Left renal cortex interstitium (tissue), 4 donors: ENCODE data around the gene CLCN2. TPM values are rescaled to one million over a fixed set of nuclear protein-coding genes. Genes with fewer than 3 reads are reported as not detected.

Experiments
- DNase-seq, 4 donors: peaks; one replicate each; pipeline ENCODE4 v3.0.0-alpha.2; 2013; ENCODE audit warnings: low read depth in 4 of 4, low spot score in 2 of 4, missing footprints in 1 of 4
- polyA plus RNA-seq, 4 donors: library from polyadenylated mRNA; unstranded; fragments of 120-200 nt; gene quantifications; one replicate each; pipeline ENCODE4 v1.2.1, GENCODE V29; 2013; ENCODE audit not compliant: insufficient read length in 4 of 4

The CLCN2 gene
- polyA plus RNA-seq, 4 donors, result 10.2 to 16.3 (median 13.3) TPM

- DNase-seq, result no peak
Observed at GRCh38 chr3:184381261-184382224, 20.1 kb upstream of the CLCN2 start.

GRCh38 chr3:184380627-184381260 lies 19.3 kb upstream of the CLCN2 start:
- DNase-seq, result no peak

GRCh38 chr3:184380185-184380626 lies 18.8 kb upstream of the CLCN2 start:
- DNase-seq, result no peak

GRCh38 chr3:184379358-184380184 lies 18.2 kb upstream of the CLCN2 start, which contains the start of gene CHRD:
TSS of gene CHRD (plus strand) at chr3:184380054. CDS start at chr3:184380319, 265 bp downstream.
- no peak for DNase-seq

- DNase-seq, result no peak
Observed at GRCh38 chr3:184378651-184379357, 17.4 kb upstream of the CLCN2 start.

GRCh38 chr3:184377882-184378445 lies 16.6 kb upstream of the CLCN2 start, which contains the start of gene THPO:
TSS of gene THPO (minus strand) at chr3:184378207. CDS start at chr3:184376259, 1,948 bp downstream.
- no peak for DNase-seq

- no peak for DNase-seq
Observed at GRCh38 chr3:184377374-184377773, 16.0 kb upstream of the CLCN2 start.

- DNase-seq, result no peak
Observed at GRCh38 chr3:184375747-184376461, 14.5 kb upstream of the CLCN2 start.

GRCh38 chr3:184373422-184373821 lies 12.0 kb upstream of the CLCN2 start:
- DNase-seq, result no peak

- DNase-seq, result no peak
Observed at GRCh38 chr3:184372911-184373310, 11.5 kb upstream of the CLCN2 start.

- DNase-seq, result no peak
Observed at GRCh38 chr3:184372296-184372821, 11.0 kb upstream of the CLCN2 start.

- peak in 1 of 4 donors; percentile 75 for DNase-seq
Observed at GRCh38 chr3:184371570-184372018, 10.2 kb upstream of the CLCN2 start.

- DNase-seq, result no peak
Observed at GRCh38 chr3:184368586-184369183, 7.3 kb upstream of the CLCN2 start.

- no peak for DNase-seq
Observed at GRCh38 chr3:184368116-184368515, 6.7 kb upstream of the CLCN2 start.

GRCh38 chr3:184366619-184367289 lies 5.3 kb upstream of the CLCN2 start:
- no peak for DNase-seq

- DNase-seq, result peak; percentile 87 to 96 (median 92)
Observed at GRCh38 chr3:184362668-184363546, 1.5 kb upstream of the CLCN2 start.
